ENCODE results near the gene C2.

Gene C2

DNA sequence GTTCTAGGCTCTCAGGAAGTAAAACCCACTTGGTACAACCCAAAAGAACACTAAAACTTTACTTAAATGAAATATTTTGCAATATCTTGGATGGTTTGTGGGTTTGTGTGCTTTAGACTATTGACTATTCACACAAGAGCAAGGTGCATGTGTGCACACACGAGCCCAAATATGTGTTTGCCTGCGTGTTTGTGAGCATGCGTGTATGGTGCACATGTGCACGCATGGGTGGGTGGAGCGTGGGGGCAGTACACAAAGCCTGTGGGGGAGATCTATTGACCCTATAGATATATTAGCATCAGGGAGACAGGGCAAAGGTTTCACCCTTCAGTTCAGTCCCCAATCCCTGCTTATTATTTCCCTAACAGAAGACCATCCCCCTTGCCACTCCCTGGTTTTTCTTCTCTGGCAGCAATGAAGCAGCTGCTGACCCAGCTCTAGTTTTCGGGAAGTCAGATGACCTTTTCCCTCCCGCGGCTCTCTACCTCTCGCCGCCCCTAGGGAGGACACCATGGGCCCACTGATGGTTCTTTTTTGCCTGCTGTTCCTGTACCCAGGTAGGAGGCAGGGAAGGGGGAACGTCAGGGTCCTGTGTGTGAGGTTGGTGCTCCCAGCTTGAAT, at the start of gene C2:
TSS of gene C2 (plus strand) at position 476 of the 621 bp plus-strand sequence. CDS start at position 512, 36 bp downstream.
- no peak for DNase-seq

DNA sequence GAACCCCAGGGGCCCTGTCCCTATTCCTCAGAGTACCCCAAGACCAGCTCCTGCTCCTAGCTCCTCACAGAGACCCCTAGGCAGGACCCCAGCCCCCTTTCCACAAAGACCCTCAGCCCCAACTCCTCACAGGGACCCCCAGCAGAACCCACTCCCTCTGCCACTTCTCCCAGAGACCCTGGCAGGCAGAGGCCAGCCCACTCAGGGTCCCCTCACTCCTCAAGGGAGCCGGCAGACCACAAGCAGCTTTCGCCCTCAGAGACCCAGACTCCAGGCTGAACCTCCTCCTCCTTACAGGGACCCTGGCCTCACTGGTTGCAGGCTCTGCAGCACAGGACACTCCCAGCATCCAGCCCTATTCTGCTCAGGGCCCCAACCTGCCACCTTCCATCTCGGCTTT, 49.3 kb upstream of the C2 start:
- no peak for DNase-seq

DNA sequence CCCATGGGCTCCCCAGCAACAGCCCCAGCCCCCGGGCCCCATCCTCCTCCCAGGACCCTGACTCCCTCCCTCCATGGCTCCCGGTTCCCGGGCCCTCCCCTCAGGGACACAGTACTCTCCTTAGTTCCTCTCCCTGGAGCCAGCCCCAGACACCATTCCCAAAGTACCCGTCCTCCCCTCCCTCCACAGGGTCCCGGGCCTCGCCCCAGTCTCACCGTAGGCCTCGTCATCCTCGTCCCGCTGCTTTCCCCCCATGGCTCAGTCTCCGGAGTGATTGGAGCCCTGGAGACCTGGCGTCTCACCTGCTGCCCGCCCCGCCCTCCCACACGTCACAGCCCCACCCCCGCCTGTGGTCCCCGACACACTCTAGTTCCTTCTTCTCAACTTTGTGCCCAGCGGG, 48.8 kb upstream of the C2 start, which contains the start of gene SLC44A4:
TSS of gene SLC44A4 (minus strand) at position 272 of the 400 bp plus-strand sequence. CDS start at position 255, 17 bp downstream.
- DNase-seq: no peak

DNA sequence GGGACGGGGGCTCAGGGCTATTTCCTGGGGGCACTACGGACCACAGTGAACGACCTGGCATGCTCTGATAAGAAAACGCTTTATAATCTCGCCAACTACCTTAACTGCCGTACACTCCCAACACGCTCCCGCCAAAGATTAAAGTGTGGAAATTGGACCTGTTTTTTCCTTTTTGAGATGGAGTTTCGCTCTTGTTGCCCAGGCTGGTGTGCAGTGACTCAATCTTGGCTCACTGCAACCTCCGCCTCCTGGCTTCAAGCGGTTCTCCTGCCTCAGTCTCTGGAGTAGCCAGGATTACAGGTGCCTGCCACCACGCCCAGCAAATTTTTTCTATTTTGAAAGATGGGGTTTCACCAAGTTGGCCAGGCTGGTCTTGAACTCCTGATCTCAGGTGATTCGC, 48.4 kb upstream of the C2 start:
- DNase-seq: no peak

DNA sequence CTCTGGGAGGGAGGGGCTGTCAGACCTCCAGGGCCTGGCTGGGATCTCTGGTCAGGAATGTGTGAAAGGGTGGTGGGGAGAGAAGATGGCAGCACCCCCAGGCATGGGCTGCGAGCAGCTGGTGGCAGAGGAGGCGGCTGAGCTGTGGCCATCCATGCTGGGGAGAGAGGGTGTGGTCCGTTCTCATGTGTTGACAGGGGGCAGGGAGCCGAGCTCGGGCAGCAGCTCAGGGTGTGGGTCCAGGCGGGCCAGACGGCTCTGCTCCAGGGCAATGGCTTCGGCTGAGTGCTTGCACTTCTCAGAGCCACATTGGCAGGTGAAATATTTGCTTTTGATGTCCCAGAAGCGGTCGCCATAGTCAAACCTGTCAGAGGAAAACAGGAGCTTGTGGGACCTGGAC, 47.6 kb upstream of the C2 start:
- DNase-seq: no peak

DNA sequence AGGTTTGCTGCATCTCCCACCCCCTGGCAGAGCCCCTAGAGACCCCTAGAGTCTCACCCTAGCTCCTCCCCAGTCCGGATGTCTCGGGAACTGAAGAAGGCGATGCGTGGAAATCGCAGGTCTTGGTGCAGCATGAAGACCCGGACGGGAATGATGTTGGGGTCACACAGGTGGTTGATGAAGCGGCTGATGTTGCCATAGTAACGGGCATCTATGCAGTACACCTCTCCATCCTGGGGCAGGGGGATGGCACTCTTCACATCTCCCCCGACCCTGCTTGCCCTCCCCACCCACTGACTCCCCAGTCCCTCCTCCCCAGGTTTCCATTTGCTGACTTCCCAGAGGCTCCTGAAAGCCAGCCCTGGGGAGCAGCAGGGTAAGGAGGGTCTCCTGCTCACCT, 46.9 kb upstream of the C2 start:
- no peak for DNase-seq

DNA sequence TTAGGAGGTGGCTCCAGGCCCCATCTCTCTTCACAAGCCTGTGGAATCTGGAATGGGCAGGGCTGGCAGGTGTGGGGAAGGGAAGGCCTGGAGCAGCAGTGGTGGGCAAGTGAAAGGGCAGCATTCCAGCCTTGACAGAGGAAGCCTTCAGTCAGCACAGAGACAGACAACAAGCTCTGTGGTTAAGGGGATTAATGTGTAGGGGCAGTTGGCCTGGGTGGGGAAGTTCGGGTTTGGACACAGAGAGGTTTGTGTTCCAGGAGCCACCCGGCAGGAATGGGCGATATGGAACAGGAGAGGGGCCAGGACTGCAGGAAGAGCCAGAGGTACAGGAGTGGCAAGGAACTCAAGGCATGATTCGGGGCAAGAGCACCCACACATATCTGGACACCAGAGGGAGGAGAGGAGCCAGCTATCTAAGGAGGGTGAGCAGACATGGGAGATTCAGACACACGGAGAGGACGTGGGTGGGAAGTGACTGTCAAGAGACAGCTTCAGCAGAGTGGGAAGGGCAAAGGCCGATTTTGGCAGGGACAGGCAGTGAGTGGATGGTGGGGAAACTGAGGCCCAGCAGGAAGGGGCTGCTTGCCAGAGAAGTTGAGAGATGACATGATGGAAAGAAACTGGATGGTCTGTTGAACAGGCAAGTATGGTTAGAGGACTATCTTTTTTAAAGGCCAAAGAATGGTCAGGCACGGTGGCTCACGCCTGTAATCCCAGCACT, 46.2 kb upstream of the C2 start:
- DNase-seq: no peak

DNA sequence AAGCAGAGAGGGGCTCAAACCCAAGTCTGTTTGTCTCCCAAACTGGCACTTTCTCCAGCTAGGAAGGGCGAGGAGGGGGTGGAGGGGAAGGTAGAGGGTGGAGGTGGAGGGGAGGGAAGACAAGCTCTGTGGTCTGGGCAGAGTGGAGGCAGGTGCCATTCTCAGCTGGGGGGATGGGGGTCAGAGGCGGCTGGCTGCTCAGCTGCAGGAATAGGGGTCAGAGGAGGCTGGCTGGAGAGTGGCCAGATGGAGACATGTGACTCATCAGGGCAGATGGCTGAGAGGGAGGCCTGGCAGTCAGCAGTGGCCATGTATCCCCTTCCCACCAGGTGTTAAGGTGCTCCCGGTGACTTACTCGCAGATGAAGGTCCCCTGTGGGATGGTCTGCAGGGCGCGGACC, 45.2 kb upstream of the C2 start:
- DNase-seq: peak; percentile 32

DNA sequence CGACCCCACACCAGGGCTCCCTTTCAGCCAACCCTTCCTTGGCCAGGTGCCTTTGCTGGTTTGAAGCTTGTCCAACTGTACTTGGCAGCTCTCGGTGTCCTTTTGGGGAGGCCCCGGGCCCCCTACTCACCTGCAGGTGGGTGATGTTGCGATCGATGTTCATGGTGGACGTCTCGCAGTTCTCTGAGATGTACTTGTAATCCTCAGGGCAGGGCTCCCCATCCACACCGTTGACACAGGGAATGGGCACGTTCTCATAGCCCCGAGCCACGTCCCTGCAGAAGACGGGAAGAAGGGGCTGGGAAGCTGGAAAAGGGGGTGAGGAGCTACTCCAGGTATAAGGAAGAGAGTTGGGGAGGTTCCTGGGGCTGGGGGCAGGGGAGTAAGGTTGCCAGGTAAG, 43.8 kb upstream of the C2 start:
- no peak for DNase-seq

DNA sequence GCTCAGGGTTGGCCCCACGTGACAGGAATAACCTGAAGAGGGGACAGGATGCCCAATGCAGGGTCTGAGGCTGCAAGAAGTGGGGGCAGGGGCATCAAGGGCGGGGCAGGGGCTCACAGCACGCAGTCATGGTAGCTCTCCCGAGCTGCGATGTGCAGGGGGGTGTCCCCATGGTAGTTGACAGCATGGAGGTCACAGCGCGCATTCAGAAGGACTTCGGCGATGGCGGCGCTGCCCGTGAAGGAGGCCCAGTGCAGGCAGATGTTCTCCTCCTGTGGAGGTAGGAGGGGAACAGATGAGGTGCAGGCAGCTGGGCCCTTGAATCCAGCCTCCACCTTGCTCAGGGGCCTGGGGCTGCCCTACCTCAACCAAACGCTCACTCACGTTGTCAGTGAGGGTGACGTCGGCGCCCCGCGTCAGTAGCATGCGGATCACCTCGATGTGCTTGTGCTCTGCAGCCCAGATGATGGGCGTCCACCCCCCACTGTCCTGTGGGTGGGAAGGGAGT, 42.9 kb upstream of the C2 start:
- DNase-seq: no peak

DNA sequence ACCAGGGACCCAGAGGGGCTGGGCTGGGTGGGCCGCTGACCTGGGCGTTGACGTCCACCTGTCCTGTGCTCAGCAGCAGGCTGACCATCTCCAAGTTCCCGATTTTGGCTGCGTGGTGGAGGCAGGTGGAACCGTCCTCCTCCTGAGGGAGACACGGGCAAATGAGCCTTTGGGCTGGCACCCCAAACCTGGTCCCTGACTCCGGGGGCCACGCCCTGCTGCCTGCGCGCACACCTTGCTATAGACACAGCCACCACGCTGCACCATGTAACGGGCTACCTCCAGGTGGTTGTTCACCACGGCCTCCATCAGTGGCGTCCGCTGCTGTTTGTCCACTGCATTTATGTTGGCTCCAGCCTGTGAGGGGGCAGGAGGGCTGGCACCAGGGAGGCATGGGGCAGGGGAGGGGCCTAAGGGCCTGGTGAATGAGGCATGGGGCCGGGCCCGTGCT, 41.0 kb upstream of the C2 start:
- no peak for DNase-seq

DNA sequence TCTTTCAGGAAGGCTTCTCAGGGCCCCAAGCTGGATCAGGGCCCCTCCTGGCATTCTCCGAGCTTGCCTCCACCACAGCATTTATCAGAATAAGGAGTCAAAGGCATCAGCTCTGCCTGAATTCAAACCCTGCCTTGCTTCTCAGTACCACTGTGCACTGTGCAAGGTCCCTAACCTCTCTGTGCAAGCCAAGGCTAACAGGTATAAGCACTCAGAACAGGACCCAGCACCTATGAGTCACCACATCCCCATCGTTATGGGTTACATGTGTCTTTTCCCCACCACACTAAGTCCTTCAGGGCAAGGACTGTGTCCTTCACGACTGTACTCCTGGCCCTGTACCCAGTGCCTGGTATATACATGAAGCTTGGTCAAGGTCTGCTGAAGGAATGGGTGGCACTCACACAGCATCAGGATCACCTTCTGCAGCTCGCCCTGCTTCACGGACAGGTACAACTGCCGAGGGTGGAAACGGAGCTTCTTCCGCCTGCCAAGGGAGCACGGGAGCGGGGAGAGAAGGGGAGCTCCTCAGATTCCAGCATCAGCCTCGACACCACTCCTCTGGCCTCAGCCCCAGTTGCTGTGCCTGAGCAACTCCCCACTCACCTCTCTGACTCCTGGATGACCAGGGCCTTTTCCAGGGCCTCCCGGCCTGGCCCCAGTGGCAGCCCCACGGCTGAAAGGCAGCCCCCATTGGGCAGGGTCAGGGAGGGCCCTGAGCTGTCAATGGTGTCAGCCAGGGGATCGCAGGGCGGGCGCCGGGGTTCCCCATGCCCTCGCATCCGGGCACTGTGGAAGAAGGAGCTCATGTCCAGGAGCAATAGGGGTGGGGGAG, 40.1 kb upstream of the C2 start:
- DNase-seq: no peak

DNA sequence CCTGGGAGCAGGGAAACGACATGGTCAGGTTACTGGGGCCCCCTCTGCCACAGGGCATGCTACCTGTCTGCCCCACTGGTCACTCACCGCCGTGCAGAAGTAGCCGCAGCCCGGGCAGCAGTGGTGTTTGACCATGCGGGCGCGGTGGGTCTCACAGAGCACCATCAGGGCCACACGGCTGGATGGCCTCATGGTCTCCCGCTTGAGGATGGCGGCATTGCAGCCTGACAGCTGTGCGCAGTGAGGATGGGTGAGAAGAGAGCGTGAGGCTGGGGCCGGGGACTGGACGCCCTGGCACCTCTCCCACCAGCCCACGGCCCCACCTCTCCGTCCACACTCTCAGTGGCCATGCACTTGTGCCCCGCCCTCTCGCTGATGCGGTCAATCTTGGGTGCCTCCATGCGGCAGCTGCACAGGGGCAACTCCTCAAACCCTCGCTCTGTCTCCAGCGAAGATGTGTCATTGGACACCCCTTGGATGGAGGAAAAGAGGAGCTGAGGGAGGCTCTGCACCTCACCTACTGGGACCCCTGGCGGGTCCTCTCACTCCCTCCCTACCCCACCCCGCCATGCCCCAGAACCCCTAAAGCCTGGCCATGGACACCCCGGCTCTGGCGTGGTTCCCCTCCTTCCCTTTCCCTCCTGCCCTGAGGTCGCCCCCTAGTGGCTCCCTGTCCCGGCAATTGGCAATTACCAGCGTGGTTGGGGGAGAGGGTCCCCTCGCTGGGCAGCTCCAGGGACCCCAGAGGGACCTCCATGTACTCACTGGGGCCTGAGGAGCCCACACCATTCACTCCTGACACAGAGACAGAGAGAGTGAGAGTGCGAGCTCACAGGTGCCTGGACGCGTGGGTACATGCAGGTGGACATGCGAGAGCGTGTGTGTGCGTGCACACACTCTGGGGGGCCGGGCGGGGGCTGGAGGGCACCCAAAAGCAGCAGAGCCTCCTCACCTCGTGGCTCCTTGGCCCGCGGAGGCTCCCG, 39.0 kb upstream of the C2 start:
- no peak for DNase-seq

DNA sequence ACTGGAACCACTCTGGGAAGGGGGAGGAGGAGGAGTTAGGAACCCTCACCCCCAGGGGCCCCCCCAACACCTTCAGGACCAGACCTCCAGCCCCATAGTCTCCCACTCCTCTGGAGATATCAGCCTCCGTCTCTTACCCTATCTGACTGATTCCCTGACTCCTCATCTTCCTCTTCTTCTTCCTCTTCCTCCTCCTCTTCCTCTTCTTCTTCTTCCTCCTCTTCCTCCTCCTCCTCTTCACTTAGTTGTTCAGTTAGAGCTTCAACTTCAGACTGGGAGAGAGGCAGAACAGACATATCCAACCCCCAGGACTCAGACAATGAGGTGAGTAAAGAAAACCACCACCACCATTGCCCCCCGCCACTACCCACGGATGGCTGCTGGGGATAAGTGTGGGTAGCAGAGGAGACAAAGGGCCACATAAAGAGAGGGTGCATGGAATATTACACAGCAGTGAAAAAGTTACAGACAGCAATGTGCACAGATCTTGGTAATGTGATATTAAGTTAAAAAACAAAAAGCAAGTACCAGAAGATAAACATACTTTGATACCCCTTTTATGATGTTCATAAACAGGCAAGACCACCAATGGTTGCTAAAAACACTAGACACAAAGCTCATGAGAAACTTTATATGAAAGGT, 38.1 kb upstream of the C2 start:
- no peak for DNase-seq

DNA sequence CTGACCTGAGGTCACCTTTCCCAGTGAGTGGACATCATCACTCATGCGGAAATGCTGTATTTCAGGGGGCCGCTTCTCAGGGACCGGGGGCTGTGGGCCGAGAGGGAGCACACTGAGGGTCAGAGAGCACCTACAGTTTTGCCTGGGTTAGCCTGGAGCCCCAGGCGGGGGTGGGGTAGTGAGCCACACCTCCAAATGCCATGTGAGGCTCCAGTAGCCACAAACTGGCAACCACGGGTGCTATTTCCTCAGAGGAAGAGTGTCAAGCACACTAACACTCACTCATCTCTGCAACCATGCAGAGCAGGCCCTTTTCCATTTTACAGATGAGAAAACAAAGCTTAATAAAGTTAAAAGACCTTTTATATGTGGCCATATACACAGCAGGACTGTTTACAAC, 34.7 kb upstream of the C2 start:
- DNase-seq: no peak

DNA sequence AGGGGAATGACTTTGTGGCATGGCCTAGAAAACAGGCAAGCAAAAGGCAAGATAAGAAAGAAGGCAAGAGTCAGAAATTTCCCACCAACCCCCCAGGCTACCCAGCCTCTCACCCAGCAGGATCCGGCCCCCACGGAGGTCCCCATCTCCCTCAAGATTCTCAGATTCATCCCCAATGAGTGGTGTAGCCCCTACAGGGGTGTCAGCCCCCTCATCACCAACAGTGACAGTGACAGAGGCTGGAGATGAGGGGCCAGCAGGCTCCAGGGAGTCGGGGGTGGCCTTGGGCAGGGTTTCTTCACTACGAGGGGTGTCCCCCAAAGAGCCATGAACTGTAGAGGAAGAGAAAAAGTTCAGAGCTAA, 31.0 kb upstream of the C2 start:
- DNase-seq: no peak

DNA sequence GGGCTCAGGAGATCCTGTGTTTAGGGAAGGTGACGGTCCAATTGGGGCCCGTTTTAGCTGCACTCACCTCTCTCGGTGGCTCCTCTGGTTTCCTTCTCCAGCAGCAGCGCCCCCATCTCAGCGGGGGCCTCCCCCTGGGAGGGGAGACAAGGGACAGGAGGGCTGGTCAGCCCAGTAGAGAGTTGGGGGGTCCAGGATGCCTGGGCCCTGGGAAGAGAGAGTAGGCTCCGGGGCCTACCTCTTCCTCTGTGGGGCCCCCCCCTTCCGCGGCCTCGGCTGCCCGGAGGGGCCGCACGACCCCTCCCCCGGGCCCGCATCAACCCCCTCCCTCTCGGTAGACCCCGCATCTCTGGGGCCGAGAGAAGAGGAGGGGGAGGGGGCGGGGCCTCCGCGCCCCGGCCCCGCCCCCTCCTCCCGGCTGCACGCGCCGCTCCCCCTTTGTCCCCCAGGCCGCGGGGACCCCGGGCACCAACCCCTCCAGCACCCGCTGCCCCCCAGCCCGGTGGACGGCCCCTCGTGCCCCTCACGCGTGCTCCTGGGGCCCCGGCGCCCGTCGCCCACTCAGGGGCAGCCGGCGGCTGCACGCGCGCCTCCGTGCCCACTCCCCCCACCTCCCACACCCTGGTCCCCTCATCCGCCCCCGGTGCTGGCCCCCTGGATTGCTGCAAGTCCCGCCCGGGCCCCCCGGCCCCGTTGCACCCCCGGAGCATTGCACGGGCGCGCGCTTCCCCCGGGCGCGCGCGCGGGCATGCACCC, 30.5 kb upstream of the C2 start:
- no peak for DNase-seq

DNA sequence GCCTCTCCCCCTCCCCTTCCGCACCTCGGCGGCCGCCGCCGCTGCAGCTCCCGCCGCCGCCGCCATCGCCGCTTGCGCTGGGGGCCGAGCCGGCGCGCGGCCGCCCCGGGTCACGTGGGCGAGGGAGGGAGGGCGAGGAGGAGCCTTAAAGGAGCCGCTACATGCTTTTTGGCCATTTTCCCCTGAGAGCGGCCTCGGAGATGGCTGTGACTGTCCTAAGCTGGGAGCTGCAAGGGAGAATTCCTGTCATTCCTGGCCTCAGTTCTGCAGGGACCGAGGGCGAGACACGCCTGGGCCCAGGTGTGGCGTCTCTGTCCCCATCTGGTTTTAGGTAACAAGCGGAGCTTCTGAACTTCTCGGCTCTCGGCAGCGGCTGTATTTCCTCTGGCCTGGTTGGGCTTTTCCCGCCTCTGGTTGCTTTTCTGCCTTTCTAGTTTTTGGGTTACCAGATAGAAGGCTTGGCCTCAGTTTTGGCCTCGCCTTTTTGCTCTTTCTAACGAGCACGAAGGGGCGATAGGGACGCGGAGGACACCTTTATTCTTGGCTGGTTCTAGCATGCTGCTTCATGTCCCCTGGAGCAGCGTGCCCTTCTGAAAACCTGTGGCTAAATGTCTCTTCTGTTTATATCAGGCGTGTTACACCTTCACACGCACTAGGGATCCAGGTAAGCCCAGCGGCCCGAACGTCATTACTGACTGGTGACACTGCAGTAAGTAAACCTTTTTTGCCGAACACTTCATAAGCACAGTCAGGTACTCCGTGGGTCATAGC, 29.7 kb upstream of the C2 start, which contains the start of gene EHMT2:
TSS of gene EHMT2 (minus strand) at position 87 of the 771 bp plus-strand sequence. CDS start at position 66, 21 bp downstream.
- peak; percentile 76 for DNase-seq

DNA sequence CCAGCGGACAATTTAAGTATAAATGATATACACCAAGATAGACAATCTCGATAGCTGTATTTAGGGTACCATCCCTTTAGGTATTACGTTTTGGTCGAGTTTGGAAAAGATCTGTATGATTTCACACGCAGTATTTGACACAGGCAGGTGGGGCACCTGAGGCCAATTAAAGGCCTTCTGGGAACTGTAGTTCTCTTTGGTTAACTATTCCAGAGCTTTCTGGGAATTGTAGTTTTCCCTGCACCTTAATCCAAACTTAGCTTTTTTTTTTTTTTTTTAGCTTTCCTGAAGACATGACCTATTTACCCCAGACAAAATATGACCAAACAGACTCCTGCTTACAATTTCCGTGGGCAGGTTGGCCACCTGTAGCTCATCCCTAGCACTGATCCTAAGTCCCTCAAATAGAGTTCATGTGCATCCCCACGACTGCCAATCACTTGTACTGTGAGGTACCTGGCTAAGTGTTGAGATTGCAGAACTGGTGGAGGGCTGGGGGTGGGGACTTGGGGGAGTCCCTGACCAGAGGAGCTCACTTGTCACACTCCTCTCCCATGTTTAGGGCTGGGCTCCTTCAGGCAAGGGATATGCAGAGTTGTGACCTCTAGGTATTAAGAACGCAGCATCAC, 29.0 kb upstream of the C2 start:
- DNase-seq: peak; percentile 63

DNA sequence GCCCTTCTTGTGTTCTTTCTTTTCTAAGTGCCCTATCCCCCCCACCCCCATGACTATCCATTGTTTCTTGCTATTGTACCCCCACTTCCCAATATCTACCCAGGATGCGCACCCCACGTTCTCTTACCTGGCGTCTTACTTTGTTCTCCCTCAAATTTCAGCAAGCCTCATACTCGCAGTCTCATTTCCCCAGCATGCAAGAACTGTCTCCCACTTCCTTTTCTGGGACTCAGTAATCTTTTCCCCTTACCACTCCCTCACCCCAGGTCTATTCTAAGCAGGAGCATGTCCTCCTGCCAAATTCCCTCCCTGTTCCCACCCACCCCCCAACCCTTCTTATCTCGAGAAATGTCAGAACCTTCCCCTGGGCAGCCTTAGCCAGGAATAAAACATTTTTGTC, 28.3 kb upstream of the C2 start:
- DNase-seq: no peak

Measured in NCI-H2029 (cell line).